ENCODE measurements around the gene EHD4.

EHD4 gene

GRCh38 chr15:42012241-42012640 is 39.9 kb upstream of the EHD4 start:
- no peak for TF ChIP-seq CTCF (IDR thresholded peaks at IDR 0.05)

GRCh38 chr15:42011074-42011473 is 38.7 kb upstream of the EHD4 start:
- TF ChIP-seq CTCF (IDR thresholded peaks at IDR 0.05): no peak

GRCh38 chr15:42010434-42010833 is 38.1 kb upstream of the EHD4 start:
- TF ChIP-seq CTCF (IDR thresholded peaks at IDR 0.05): no peak

GRCh38 chr15:42009474-42009873 is 37.1 kb upstream of the EHD4 start:
- TF ChIP-seq CTCF (IDR thresholded peaks at IDR 0.05): no peak

GRCh38 chr15:42009022-42009421 is 36.7 kb upstream of the EHD4 start:
- TF ChIP-seq CTCF (IDR thresholded peaks at IDR 0.05): no peak

- TF ChIP-seq CTCF (IDR thresholded peaks at IDR 0.05): no peak
Measured at GRCh38 chr15:42007386-42007785, 35.0 kb upstream of the EHD4 start.

- TF ChIP-seq CTCF (IDR thresholded peaks at IDR 0.05): no peak
Measured at GRCh38 chr15:42002333-42002732, 30.0 kb upstream of the EHD4 start.

- TF ChIP-seq CTCF (IDR thresholded peaks at IDR 0.05): no peak
Measured at GRCh38 chr15:42001236-42001635, 28.9 kb upstream of the EHD4 start.

All from LNCAP (cell line).